H9 (cell line): Measurements from ENCODE around the gene IQGAP3. TPM values are rescaled to one million over a fixed set of nuclear protein-coding genes. Genes with fewer than 3 reads are reported as not detected.

Experiments
- DNase-seq: peaks from one replicate; pipeline ENCODE4 v3.0.0-alpha.2; 2017
- H2AFZ ChIP-seq: one replicate; pipeline ENCODE4 v1.6.1; 2013; ENCODE audit warnings: mild to moderate bottlenecking, low read length, control low read depth, moderate library complexity
- H2AK5ac ChIP-seq: 2 replicates; pipeline ENCODE4 v1.6.1; 2013; ENCODE audit warnings: low read length, control low read depth, mixed read lengths; ENCODE audit not compliant: insufficient read length
- H2BK120ac ChIP-seq: one replicate; pipeline ENCODE4 v1.6.1; 2013; ENCODE audit warnings: low read depth, mild to moderate bottlenecking, low read length, control low read depth, inconsistent platforms; ENCODE audit not compliant: poor library complexity, severe bottlenecking
- H2BK12ac ChIP-seq: 2 replicates; pipeline ENCODE4 v1.6.1; 2013; ENCODE audit warnings: low read length, control low read depth, mixed read lengths, low read depth; ENCODE audit not compliant: insufficient read length
- H2BK15ac ChIP-seq: 2 replicates; pipeline ENCODE4 v1.6.1; 2013; ENCODE audit warnings: low read depth, low read length, control low read depth
- H2BK20ac ChIP-seq: one replicate; pipeline ENCODE4 v1.6.1; 2013; ENCODE audit warnings: low read depth, mild to moderate bottlenecking, low read length, control low read depth, inconsistent platforms; ENCODE audit not compliant: poor library complexity, severe bottlenecking
- H2BK5ac ChIP-seq: 2 replicates; pipeline ENCODE4 v1.6.1; 2013; ENCODE audit warnings: low read length, control low read depth, mixed read lengths; ENCODE audit not compliant: insufficient read length
- H3K14ac ChIP-seq: 2 replicates; pipeline ENCODE4 v1.6.1; 2013; ENCODE audit warnings: low read length, control low read depth; ENCODE audit not compliant: insufficient read depth
- H3K18ac ChIP-seq: 2 replicates; pipeline ENCODE4 v1.6.1; 2013; ENCODE audit warnings: low read depth, mild to moderate bottlenecking, mixed read lengths, low read length, control low read depth; ENCODE audit not compliant: insufficient read length
- H3K23ac ChIP-seq: 2 replicates; pipeline ENCODE4 v1.6.1; 2013; ENCODE audit warnings: low read length, control low read depth, mixed read lengths, low read depth; ENCODE audit not compliant: insufficient read length
- H3K23me2 ChIP-seq: 2 replicates; pipeline ENCODE4 v1.6.1; 2013; ENCODE audit warnings: low read depth, mild to moderate bottlenecking, mixed read lengths, low read length, control low read depth; ENCODE audit not compliant: insufficient read length, poor library complexity, severe bottlenecking
- H3K27ac ChIP-seq: 2 replicates; pipeline ENCODE4 v1.5.1; 2013; ENCODE audit warnings: low read length, control low read depth, mixed read lengths, low read depth; ENCODE audit not compliant: insufficient read length
- H3K27me3 ChIP-seq: 2 replicates; pipeline ENCODE4 v1.6.1; 2013; ENCODE audit warnings: low read length, control low read depth, inconsistent platforms; ENCODE audit not compliant: insufficient read depth
- H3K4ac ChIP-seq: 2 replicates; pipeline ENCODE4 v1.6.1; 2013; ENCODE audit warnings: low read depth, mild to moderate bottlenecking, control low read depth, inconsistent platforms, low read length, moderate library complexity
- H3K4me1 ChIP-seq: 2 replicates; pipeline ENCODE4 v1.6.1; 2013; ENCODE audit warnings: low read length, control low read depth, inconsistent platforms; ENCODE audit not compliant: insufficient read depth
- H3K4me2 ChIP-seq: 2 replicates; pipeline ENCODE4 v1.6.1; 2013; ENCODE audit warnings: low read length, control low read depth, mixed read lengths; ENCODE audit not compliant: insufficient read length, insufficient read depth
- H3K56ac ChIP-seq: 2 replicates; pipeline ENCODE4 v1.6.1; 2013; ENCODE audit warnings: low read depth, mild to moderate bottlenecking, mixed read lengths, low read length, control low read depth; ENCODE audit not compliant: insufficient read length
- H3K79me1 ChIP-seq: 2 replicates; pipeline ENCODE4 v1.6.1; 2013; ENCODE audit warnings: low read depth, mild to moderate bottlenecking, moderate library complexity, low read length, control low read depth, inconsistent platforms; ENCODE audit not compliant: insufficient read depth, poor library complexity, severe bottlenecking
- H3K79me2 ChIP-seq: 2 replicates; pipeline ENCODE4 v1.6.1; 2013; ENCODE audit warnings: low read length, control low read depth, inconsistent platforms; ENCODE audit not compliant: insufficient read depth
- H3K9ac ChIP-seq: 2 replicates; pipeline ENCODE4 v1.6.1; 2013; ENCODE audit warnings: low read length, control low read depth, mixed read lengths; ENCODE audit not compliant: insufficient read length; ENCODE audit errors: extremely low read depth
- H3K9me3 ChIP-seq: one replicate; pipeline ENCODE4 v1.6.1; 2013; ENCODE audit warnings: low read depth, low read length, inconsistent platforms; ENCODE audit not compliant: control insufficient read depth
- H3T11ph ChIP-seq: one replicate; pipeline ENCODE4 v1.6.1; 2013; ENCODE audit warnings: mild to moderate bottlenecking, low read length, control low read depth, inconsistent platforms
- H4K20me1 ChIP-seq: one replicate; pipeline ENCODE4 v1.6.1; 2013; ENCODE audit not compliant: control insufficient read depth, insufficient read length, insufficient read depth
- H4K5ac ChIP-seq: 2 replicates; pipeline ENCODE4 v1.6.1; 2013; ENCODE audit warnings: low read depth, mild to moderate bottlenecking, mixed read lengths, low read length, control low read depth; ENCODE audit not compliant: insufficient read length
- H4K8ac ChIP-seq: replicated peaks from 2 replicates; pipeline ENCODE4 v1.6.1; 2013; ENCODE audit warnings: low read length, control low read depth, mixed read lengths, low read depth; ENCODE audit not compliant: insufficient read length
- H4K91ac ChIP-seq: 2 replicates; pipeline ENCODE4 v1.6.1; 2013; ENCODE audit warnings: low read depth, mild to moderate bottlenecking, moderate library complexity, mixed read lengths, low read length, control low read depth; ENCODE audit not compliant: insufficient read length
- H3K27ac Mint-ChIP-seq, 3 experiments: 2 replicates in 2 of 3; 3 replicates in 1 of 3; pipeline ENCODE4 v1.8.0; 2020 to 2021; ENCODE audit warnings: mixed read lengths in 3 of 3, mild to moderate bottlenecking in 1 of 3, moderate library complexity in 1 of 3
- H3K27me3 Mint-ChIP-seq: 2 replicates; pipeline ENCODE4 v1.8.0; 2021; ENCODE audit warnings: low read depth, mild to moderate bottlenecking, moderate library complexity, mixed read lengths
- H3K36me3 Mint-ChIP-seq, 3 experiments: 2 replicates in 2 of 3; 3 replicates in 1 of 3; pipeline ENCODE4 v1.8.0; 2020 to 2021; ENCODE audit warnings: low read depth in 3 of 3, mixed read lengths in 3 of 3; ENCODE audit not compliant: insufficient read depth in 1 of 3
- H3K4me1 Mint-ChIP-seq, 2 experiments: 2 replicates each; pipeline ENCODE4 v1.8.0; 2020; ENCODE audit warnings: mixed read lengths in 2 of 2
- H3K4me3 Mint-ChIP-seq, 2 experiments: 2 replicates in 1 of 2; 3 replicates in 1 of 2; pipeline ENCODE4 v1.8.0; 2020 to 2021; ENCODE audit warnings: mild to moderate bottlenecking in 2 of 2, mixed read lengths in 2 of 2, moderate library complexity in 1 of 2
- H3K9me3 Mint-ChIP-seq, 2 experiments: 2 replicates in 1 of 2; 3 replicates in 1 of 2; pipeline ENCODE4 v1.8.0; 2020; ENCODE audit warnings: mild to moderate bottlenecking in 2 of 2, mixed read lengths in 2 of 2, moderate library complexity in 1 of 2
- WGBS: extraction: QIAGEN DNeasy Blood & Tissue Kit; methylation state at CpG from one replicate; pipeline ENCODE4 v1.1.7; 2013; ENCODE audit warnings: missing lambda C conversion rate, low lambda C conversion rate, mixed read lengths; ENCODE audit not compliant: insufficient read length; ENCODE audit errors: extremely low coverage; 5-methylcytosine and 5-hydroxymethylcytosine counted together
- total RNA-seq: library from RNA; stranded (reverse); gene quantifications from 2 replicates; pipeline ENCODE4 v1.2.1, GENCODE V29; 2021
- TF ChIP-seq, protein P1 (sequence below): fragments of 200-600 bp; sonication (generic); conservative IDR thresholded peaks from 3 replicates; pipeline ENCODE4 v1.8.0; 2021; ENCODE audit warnings: antibody characterized with exemption, mild to moderate bottlenecking

IQGAP3 gene
- total RNA-seq, 1 experiment from 2014 or later: 24.5 TPM

DNA sequence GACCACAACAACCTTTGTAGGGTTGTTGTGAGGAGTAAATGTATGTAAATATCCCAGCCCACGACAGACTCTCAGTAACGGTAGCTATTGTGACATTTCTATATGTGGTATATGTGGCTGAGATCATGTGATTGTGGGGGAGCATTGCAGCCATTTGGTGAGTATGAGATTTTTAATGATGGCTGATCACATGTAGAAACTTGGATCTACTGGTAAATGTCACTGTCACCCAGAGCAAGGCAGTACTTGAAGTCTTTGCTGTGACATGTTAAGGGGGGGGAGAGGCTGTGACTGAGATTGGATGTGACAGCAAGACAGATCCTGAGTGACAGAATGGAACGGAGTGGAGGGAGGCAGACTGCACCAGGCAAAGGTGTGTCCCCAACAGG, 47.9 kb downstream of the IQGAP3 start:
- no peak overlapping the region for H3K23ac ChIP-seq
- H3K9me3 Mint-ChIP-seq: no peaks in the 10 kb centered on the region
- no peaks in the 10 kb centered on the region for H3K27me3 Mint-ChIP-seq

More for the DNA sequence above, 47.9 kb downstream of the IQGAP3 start:
- no peak overlapping the region for H2BK120ac ChIP-seq
- TF ChIP-seq, protein P1, sequence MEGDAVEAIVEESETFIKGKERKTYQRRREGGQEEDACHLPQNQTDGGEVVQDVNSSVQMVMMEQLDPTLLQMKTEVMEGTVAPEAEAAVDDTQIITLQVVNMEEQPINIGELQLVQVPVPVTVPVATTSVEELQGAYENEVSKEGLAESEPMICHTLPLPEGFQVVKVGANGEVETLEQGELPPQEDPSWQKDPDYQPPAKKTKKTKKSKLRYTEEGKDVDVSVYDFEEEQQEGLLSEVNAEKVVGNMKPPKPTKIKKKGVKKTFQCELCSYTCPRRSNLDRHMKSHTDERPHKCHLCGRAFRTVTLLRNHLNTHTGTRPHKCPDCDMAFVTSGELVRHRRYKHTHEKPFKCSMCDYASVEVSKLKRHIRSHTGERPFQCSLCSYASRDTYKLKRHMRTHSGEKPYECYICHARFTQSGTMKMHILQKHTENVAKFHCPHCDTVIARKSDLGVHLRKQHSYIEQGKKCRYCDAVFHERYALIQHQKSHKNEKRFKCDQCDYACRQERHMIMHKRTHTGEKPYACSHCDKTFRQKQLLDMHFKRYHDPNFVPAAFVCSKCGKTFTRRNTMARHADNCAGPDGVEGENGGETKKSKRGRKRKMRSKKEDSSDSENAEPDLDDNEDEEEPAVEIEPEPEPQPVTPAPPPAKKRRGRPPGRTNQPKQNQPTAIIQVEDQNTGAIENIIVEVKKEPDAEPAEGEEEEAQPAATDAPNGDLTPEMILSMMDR: no peak
- H3K14ac ChIP-seq: no peak overlapping the region
- no peak for DNase-seq
- no peaks in the 10 kb centered on the region for H4K20me1 ChIP-seq
- H3K36me3 Mint-ChIP-seq: peaks cover 13 to 42% (median 30%) of the 10 kb centered on the region in 3 experiments; a peak in 6 of 7 replicates
- no peaks in the 10 kb centered on the region for H3K23me2 ChIP-seq
- no peak overlapping the region for H4K8ac ChIP-seq
- H3K79me2 ChIP-seq: no peaks in the 10 kb centered on the region
- no peak overlapping the region for H4K5ac ChIP-seq
- no peak overlapping the region for H2AK5ac ChIP-seq
- no peak overlapping the region for H3K4me3 Mint-ChIP-seq
- no peak overlapping the region for H3K56ac ChIP-seq
- peaks cover 8% of the 10 kb centered on the region; the same call in 1 of the 2 replicates for H3K4me1 ChIP-seq
- no peak overlapping the region for H2BK5ac ChIP-seq
- H2BK15ac ChIP-seq: no peak overlapping the region
- H3K9ac ChIP-seq: no peak overlapping the region
- H3K27me3 ChIP-seq: no peaks in the 10 kb centered on the region
- H2BK12ac ChIP-seq: no peak overlapping the region
- H2BK20ac ChIP-seq: no peak overlapping the region
- H3K4ac ChIP-seq: no peak overlapping the region
- no peak overlapping the region for H3K18ac ChIP-seq
- WGBS: no CpG with 5 or more reads among the region's 3 CpGs
- no peak overlapping the region for H3K27ac ChIP-seq
- H3K79me1 ChIP-seq: no peaks in the 10 kb centered on the region
- peak overlapping the region in 1 of 3 experiments; percentile 2; a peak in 2 of 7 replicates for H3K27ac Mint-ChIP-seq
- no peaks in the 10 kb centered on the region for H3K9me3 ChIP-seq
- no peak overlapping the region for H2AFZ ChIP-seq
- H3T11ph ChIP-seq: no peak overlapping the region
- H3K4me2 ChIP-seq: no peak overlapping the region
- no peak overlapping the region for H4K91ac ChIP-seq
- peaks cover 17% of the 10 kb centered on the region in 2 experiments for H3K4me1 Mint-ChIP-seq
